Measurements from ENCODE around the gene SND1. TPM values are rescaled to one million over a fixed set of nuclear protein-coding genes. Genes with fewer than 3 reads are reported as not detected.

Gene SND1
- total and polyA plus RNA-seq, 2 donors (not counting 1 experiment from before 2014, with no cell fraction given): 44.4 to 165 TPM

- Histone ChIP-seq H3K9me3 (ENCODE audit: control extremely low read depth in 1 of 3, control insufficient read depth in 2 of 3, insufficient read depth in 1 of 3, low read length in 2 of 3) (no peaks in the 10 kb centered on the region), H3K4me2 (replicated peaks; ENCODE audit: low read depth, low read length, poor library complexity, severe bottlenecking) (no peak overlapping the region), H3K9ac (ENCODE audit: low read length) (no peak overlapping the region), H3K27me3 (replicated peaks in 1 of 4; ENCODE audit: control extremely low read depth in 1 of 4, control insufficient read depth in 3 of 4, insufficient read depth in 4 of 4, low read length in 3 of 4) (no peaks in the 10 kb centered on the region), H3K27ac (ENCODE audit: low read length in 2 of 2) (no peak overlapping the region), H4K20me1 (ENCODE audit: control insufficient read depth, insufficient read depth, low read length, poor library complexity, severe bottlenecking) (no peaks in the 10 kb centered on the region), H3K79me2 (ENCODE audit: control insufficient read depth, insufficient read depth, low read length) (no peaks in the 10 kb centered on the region), H2AFZ (ENCODE audit: insufficient read depth, low read depth, low read length, poor library complexity, severe bottlenecking) (no peak overlapping the region), H3K36me3 (replicated peaks in 1 of 2; ENCODE audit: control extremely low read depth in 1 of 2, control insufficient read depth in 1 of 2, extremely low read depth in 1 of 2, insufficient read depth in 2 of 2, low read length in 1 of 2) (peaks cover 0 to 4% of the 10 kb centered on the region in 2 experiments), H3K4me1 (ENCODE audit: control insufficient read depth in 2 of 2, insufficient read depth in 2 of 2, low read length in 2 of 2) (no peaks in the 10 kb centered on the region), H3K4me3 (ENCODE audit: control extremely low read depth in 1 of 5, extremely low read depth in 1 of 5, insufficient read depth in 1 of 5, low read depth in 2 of 5, low read length in 4 of 5) (no peak overlapping the region)
- ATAC-seq (ENCODE audit: low read depth) (no peak), DNase-seq (no peak)
- TF ChIP-seq CTCF (IDR thresholded peaks at IDR 0.05) (no peak), EZH2 (IDR thresholded peaks at IDR 0.05; ENCODE audit: borderline replicate concordance, insufficient read depth, low read depth, low read length, poor library complexity, severe bottlenecking) (no peak)
- no peak overlapping the region for H3K4me3 Mint-ChIP-seq
- CTCF ChIA-PET: no interaction called here
- no peaks in the 10 kb centered on the region for H3K27me3 Mint-ChIP-seq
- 100% methylated on average over 6 of the region's 8 CpGs for WGBS (ENCODE audit: insufficient coverage)
- no peak overlapping the region for H3K27ac Mint-ChIP-seq
- POLR2A ChIA-PET: no interaction called here
- H3K4me1 Mint-ChIP-seq: no peaks in the 10 kb centered on the region
- intact Hi-C loops (cut with micrococcal nuclease): no loop called here
- no peaks in the 10 kb centered on the region for H3K9me3 Mint-ChIP-seq (ENCODE audit: insufficient read depth)
Observed at GRCh38 chr7:128068785-128069184, 416.8 kb downstream of the SND1 start.

- H3K9me3 Mint-ChIP-seq (ENCODE audit: insufficient read depth): no peaks in the 10 kb centered on the region
- no peaks in the 10 kb centered on the region for H3K9me3 ChIP-seq (ENCODE audit: control extremely low read depth in 1 of 3, control insufficient read depth in 2 of 3, insufficient read depth in 1 of 3, low read length in 2 of 3)
- no peaks in the 10 kb centered on the region for H3K27me3 ChIP-seq (replicated peaks in 1 of 4; ENCODE audit: control extremely low read depth in 1 of 4, control insufficient read depth in 3 of 4, insufficient read depth in 4 of 4, low read length in 3 of 4)
- no peak overlapping the region for H3K4me3 ChIP-seq (ENCODE audit: control extremely low read depth in 1 of 5, extremely low read depth in 1 of 5, insufficient read depth in 1 of 5, low read depth in 2 of 5, low read length in 4 of 5)
- no peaks in the 10 kb centered on the region for H3K27me3 Mint-ChIP-seq
- no peak overlapping the region for H3K4me2 ChIP-seq (replicated peaks; ENCODE audit: low read depth, low read length, poor library complexity, severe bottlenecking)
- POLR2A ChIA-PET: no interaction called here
- no peak overlapping the region for H3K4me3 Mint-ChIP-seq
- CTCF ChIA-PET: no interaction called here
- 100% methylated on average over 4 of the region's 8 CpGs for whole genome bisulfite sequencing (ENCODE audit: insufficient coverage)
- peaks cover 0 to 12% of the 10 kb centered on the region in 2 experiments for H3K36me3 ChIP-seq (replicated peaks in 1 of 2; ENCODE audit: control extremely low read depth in 1 of 2, control insufficient read depth in 1 of 2, extremely low read depth in 1 of 2, insufficient read depth in 2 of 2, low read length in 1 of 2)
- no peaks in the 10 kb centered on the region for H4K20me1 ChIP-seq (ENCODE audit: control insufficient read depth, insufficient read depth, low read length, poor library complexity, severe bottlenecking)
- no peaks in the 10 kb centered on the region for H3K4me1 ChIP-seq (ENCODE audit: control insufficient read depth in 2 of 2, insufficient read depth in 2 of 2, low read length in 2 of 2)
- ATAC-seq (ENCODE audit: low read depth) (no peak), DNase-seq (no peak)
- H3K27ac ChIP-seq (ENCODE audit: low read length in 2 of 2): no peak overlapping the region
- no peak overlapping the region for H3K9ac ChIP-seq (ENCODE audit: low read length)
- no peak overlapping the region for H3K27ac Mint-ChIP-seq
- no peaks in the 10 kb centered on the region for H3K79me2 ChIP-seq (ENCODE audit: control insufficient read depth, insufficient read depth, low read length)
- no peaks in the 10 kb centered on the region for H3K4me1 Mint-ChIP-seq
- intact Hi-C loops (cut with micrococcal nuclease): no loop called here
- TF ChIP-seq EZH2 (IDR thresholded peaks at IDR 0.05; ENCODE audit: borderline replicate concordance, insufficient read depth, low read depth, low read length, poor library complexity, severe bottlenecking) (no peak), CTCF (IDR thresholded peaks at IDR 0.05) (no peak)
- no peak overlapping the region for H2AFZ ChIP-seq (ENCODE audit: insufficient read depth, low read depth, low read length, poor library complexity, severe bottlenecking)
Observed at GRCh38 chr7:128069373-128070364, 417.7 kb downstream of the SND1 start.

Data from B cell (primary cell).